Breast epithelium (tissue), 3 donors: ENCODE measurements around the gene LIMCH1.

Experiments used
- CTCF ChIP-seq, 3 donors: fragments of 450-650 bp; IDR thresholded peaks; one replicate each; pipeline ENCODE4 v1.5.1; 2016 to 2017; ENCODE audit warnings: antibody characterized with exemption in 3 of 3, mild to moderate bottlenecking in 3 of 3, moderate library complexity in 3 of 3
- POLR2A ChIP-seq: fragments of 450-650 bp; IDR thresholded peaks from one replicate; pipeline ENCODE4 v1.6.1; 2016; ENCODE audit warnings: antibody characterized with exemption, mild to moderate bottlenecking, moderate library complexity
- POLR2AphosphoS5 ChIP-seq, 3 donors: sonication (generic); formaldehyde crosslinking; IDR thresholded peaks; one replicate each; pipeline ENCODE4 v1.6.1; 2017; ENCODE audit warnings: antibody characterized with exemption in 3 of 3

- no peak for TF ChIP-seq CTCF (IDR thresholded peaks at IDR 0.05)
- TF ChIP-seq POLR2A: no peak
- TF ChIP-seq POLR2AphosphoS5 (IDR thresholded peaks at IDR 0.05): no peak
Measured at GRCh38 chr4:41646862-41647261, 108.9 kb downstream of the LIMCH1 start.
